ENCODE results near the gene SNTA1.
"Not testable (repeated sequence)": the region's sequence is repeated elsewhere in the genome, so short reads cannot be mapped to it uniquely, and the experiment has no call there.

SNTA1 gene

DNA sequence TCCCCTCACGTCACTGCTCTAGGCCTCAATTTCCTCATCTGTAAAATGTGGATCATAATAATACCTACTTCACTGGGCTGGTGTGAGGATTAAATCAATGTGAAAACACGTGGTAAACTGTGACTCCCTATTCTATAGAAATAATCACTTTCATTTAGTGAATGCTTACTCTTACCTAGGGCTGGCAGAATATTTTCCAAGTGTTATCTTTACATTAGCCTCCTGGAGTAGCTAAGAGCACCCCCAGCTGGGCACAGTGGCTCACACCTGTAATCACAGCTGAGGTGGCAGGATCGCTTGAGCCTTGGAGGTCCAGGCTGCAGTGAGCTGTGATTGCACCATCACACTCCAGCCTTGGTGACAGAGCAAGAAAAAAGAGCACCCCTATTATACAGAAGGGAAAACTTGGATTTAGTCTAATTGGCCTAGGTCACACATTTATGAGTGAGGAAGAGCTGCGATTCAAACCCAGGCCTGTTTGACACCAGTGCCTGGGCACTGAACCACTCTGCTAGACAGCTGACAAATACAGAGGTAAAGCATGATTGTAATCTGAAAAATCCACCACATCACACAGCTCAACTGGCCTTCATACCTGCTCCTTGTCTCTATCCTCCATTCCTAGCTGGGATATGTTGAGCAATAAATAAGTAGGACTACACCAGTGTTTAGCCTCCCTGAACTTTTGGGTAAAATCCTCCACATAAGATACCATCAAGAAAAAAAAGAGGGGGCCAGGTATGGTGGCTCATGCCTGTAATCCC, 1.4 kb upstream of the SNTA1 start:
- Mint-ChIP-seq H3K4me1 (peaks cover 39% of the 10 kb centered on the region), H3K27me3 (no peaks in the 10 kb centered on the region), H3K9me3 (peaks cover 3% of the 10 kb centered on the region), H3K36me3 (no peaks in the 10 kb centered on the region), H3K27ac (peak overlapping the region; percentile 81), H3K4me3 (peak overlapping the region; percentile 93)
- no peak for ATAC-seq

GRCh38 chr20:33443006-33443511, 504 bp downstream of the SNTA1 start:
- H3K4me1 Mint-ChIP-seq = peaks cover 39% of the 10 kb centered on the region
- ATAC-seq = peak; percentile 21
- no peaks in the 10 kb centered on the region for H3K27me3 Mint-ChIP-seq
- H3K36me3 Mint-ChIP-seq = no peaks in the 10 kb centered on the region
- H3K4me3 Mint-ChIP-seq = peak overlapping the region; percentile 93
- H3K27ac Mint-ChIP-seq = peak overlapping the region; percentile 81
- H3K9me3 Mint-ChIP-seq = no peaks in the 10 kb centered on the region

DNA sequence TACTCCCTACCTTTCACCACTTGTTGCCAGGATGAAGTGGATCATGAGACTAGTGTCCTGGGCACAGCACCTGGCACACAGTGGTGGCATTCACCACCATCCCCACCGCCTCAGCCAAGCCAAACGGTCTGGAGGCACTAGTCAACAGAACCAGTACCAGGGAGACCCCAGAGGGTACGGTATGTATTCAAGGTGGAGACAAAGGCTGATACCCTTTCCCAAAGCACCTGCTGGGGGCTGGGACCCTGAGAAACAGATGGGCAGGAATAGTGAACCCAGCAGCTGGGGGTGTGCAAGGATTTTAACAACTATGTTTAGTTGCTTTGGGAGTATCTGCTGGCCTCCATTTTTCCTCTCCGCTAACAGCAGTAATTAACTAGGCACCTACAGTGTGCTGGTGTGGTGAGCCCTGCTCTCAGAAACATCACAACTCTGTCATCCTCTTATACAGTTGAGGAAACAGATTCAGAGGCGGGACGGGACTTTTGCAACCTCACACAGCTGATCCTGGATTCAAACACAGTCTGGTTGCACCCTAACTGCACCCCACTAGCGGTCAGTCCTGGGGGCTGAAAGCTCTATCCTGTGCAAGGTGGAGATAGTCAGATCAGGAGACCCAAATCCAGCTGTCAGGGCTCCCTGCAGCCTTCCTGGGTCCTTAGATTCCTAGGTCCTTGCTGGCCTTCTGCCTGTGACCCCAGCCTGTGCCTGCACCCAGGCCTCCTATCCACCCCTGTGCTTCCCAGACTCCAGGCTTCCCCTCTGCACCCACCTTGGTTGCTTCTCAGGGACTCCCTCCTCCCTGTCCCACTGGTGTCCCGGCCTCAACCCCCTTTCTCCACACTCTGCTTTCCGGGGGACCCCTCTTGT, 1.2 kb downstream of the SNTA1 start:
- Mint-ChIP-seq H3K27me3 (no peaks in the 10 kb centered on the region), H3K4me1 (peaks cover 39% of the 10 kb centered on the region), H3K9me3 (no peaks in the 10 kb centered on the region), H3K36me3 (no peaks in the 10 kb centered on the region), H3K27ac (peak overlapping the region; percentile 81), H3K4me3 (peak overlapping the region; percentile 93)
- no peak for ATAC-seq

DNA sequence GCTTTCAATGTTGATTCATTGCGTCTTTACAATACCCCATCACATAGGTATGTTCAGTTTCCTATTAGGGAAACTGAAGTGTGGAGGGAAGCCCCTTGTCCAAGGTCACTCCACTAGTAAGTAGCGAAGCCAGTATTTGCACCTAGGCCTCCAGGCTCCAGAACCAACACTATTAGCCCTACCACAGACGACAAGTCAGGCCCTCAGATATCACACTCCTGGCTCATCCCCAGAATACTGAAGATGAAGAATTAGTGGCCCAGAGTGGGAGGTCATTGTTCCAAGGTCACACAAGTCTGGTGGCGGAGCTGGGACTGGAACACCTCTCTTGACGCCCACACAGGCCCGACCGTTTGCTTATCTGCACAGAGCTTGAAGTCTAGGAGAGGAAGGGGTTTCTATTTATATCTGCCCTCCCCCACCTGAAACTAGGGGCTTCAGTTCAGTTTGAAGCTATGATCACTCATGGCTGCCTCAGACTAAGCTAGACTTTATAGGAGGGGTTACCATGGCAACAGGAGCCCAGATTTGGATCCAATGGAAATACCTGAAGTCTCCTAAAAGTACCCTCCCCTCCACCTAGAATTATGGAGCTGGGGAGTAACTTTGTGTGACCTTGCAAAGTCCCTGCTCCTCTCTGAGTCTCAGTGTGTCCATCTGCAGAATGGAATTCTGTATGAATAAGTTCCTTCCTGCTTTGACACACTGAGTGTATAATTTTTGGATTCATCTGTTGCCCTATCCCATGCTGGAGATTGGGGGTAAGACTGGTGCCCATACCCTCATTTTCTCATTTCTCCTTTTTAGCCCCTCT, 2.2 kb downstream of the SNTA1 start:
- Mint-ChIP-seq H3K36me3 (no peaks in the 10 kb centered on the region), H3K27ac (no peak overlapping the region), H3K9me3 (no peaks in the 10 kb centered on the region), H3K4me1 (peaks cover 39% of the 10 kb centered on the region), H3K27me3 (no peaks in the 10 kb centered on the region), H3K4me3 (no peak overlapping the region)
- no peak for ATAC-seq

- H3K27me3 Mint-ChIP-seq, H3K4me3 Mint-ChIP-seq, H3K36me3 Mint-ChIP-seq, H3K9me3 Mint-ChIP-seq, ATAC-seq, H3K27ac Mint-ChIP-seq: not testable (repeated sequence)
- peaks cover 33% of the 10 kb centered on the region for H3K4me1 Mint-ChIP-seq
These were observed 3.0 kb downstream of the SNTA1 start for GRCh38 chr20:33440562-33440961.

- peaks cover 13% of the 10 kb centered on the region for H3K36me3 Mint-ChIP-seq
- no peak for ATAC-seq
- H3K4me1 Mint-ChIP-seq = peaks cover 18% of the 10 kb centered on the region
- H3K4me3 Mint-ChIP-seq = no peak overlapping the region
- no peaks in the 10 kb centered on the region for H3K27me3 Mint-ChIP-seq
- H3K9me3 Mint-ChIP-seq = no peaks in the 10 kb centered on the region
- no peak overlapping the region for H3K27ac Mint-ChIP-seq
These were observed 5.1 kb downstream of the SNTA1 start for GRCh38 chr20:33438481-33438880.

GRCh38 chr20:33437141-33437911, 6.2 kb downstream of the SNTA1 start:
- Mint-ChIP-seq H3K27me3 (no peaks in the 10 kb centered on the region), H3K27ac (no peak overlapping the region), H3K4me1 (peaks cover 9% of the 10 kb centered on the region), H3K4me3 (no peak overlapping the region), H3K9me3 (no peaks in the 10 kb centered on the region), H3K36me3 (peaks cover 13% of the 10 kb centered on the region)
- no peak for ATAC-seq

DNA sequence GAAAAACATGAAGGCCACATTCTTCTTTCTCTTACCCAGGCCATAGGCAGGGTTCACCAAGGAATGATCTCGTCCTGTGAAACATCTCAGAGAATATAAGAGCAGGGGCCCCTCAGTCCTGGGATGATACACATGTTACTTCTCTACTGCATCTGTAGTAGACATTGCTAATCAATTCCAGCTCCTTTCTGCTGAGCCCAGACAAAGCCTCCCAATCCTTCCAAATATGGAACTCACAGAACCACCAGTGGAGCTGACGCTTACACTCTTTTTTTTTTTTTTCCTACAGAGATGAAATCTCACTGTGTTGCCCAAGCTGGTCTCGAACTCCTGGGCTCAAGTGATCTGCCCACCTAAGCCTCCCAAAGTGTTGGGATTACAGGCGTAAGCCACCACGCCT, 9.1 kb downstream of the SNTA1 start:
- H3K27ac Mint-ChIP-seq = no peak overlapping the region
- ATAC-seq = no peak
- H3K4me3 Mint-ChIP-seq = no peak overlapping the region

GRCh38 chr20:33433465-33434234, 9.9 kb downstream of the SNTA1 start:
- peaks cover 13% of the 10 kb centered on the region for H3K36me3 Mint-ChIP-seq
- ATAC-seq = no peak
- no peaks in the 10 kb centered on the region for H3K27me3 Mint-ChIP-seq
- H3K4me1 Mint-ChIP-seq = no peaks in the 10 kb centered on the region
- no peaks in the 10 kb centered on the region for H3K9me3 Mint-ChIP-seq
- H3K4me3 Mint-ChIP-seq = no peak overlapping the region
- no peak overlapping the region for H3K27ac Mint-ChIP-seq

More for the DNA sequence above, 9.1 kb downstream of the SNTA1 start:
- no peaks in the 10 kb centered on the region for H3K4me1 Mint-ChIP-seq
- peaks cover 13% of the 10 kb centered on the region for H3K36me3 Mint-ChIP-seq
- H3K27me3 Mint-ChIP-seq = no peaks in the 10 kb centered on the region
- no peaks in the 10 kb centered on the region for H3K9me3 Mint-ChIP-seq

DNA sequence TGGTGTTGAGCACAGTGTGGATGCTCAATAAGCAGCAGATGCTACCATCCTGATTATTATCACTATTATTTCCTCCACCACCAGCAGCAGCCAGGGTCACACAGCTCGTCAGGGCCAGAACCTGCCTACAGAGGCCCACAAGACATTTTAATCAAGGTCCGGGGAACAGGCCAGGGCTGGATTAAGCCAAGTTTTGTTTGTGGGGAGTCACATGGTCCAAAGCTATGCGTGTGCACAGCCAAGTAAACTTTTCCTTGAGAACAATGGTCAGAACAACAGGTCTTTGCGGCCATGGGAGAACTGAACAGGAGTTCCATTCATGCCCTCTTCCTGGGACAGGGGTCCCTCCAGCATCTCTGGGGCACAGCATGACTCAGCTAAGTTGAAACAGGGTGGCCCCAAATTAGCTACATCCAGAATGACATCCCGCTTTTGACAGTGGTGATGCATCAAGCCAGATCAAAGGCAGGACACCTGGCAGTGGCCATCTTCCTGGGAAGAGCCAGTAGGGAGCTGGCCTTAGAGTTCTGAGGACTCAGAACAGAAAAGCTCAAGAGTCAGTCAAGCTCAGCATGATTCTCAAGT, 11.7 kb downstream of the SNTA1 start:
- Mint-ChIP-seq H3K9me3 (no peaks in the 10 kb centered on the region), H3K27ac (no peak overlapping the region), H3K4me1 (no peaks in the 10 kb centered on the region), H3K36me3 (peaks cover 13% of the 10 kb centered on the region), H3K4me3 (no peak overlapping the region), H3K27me3 (no peaks in the 10 kb centered on the region)
- ATAC-seq = no peak

DNA sequence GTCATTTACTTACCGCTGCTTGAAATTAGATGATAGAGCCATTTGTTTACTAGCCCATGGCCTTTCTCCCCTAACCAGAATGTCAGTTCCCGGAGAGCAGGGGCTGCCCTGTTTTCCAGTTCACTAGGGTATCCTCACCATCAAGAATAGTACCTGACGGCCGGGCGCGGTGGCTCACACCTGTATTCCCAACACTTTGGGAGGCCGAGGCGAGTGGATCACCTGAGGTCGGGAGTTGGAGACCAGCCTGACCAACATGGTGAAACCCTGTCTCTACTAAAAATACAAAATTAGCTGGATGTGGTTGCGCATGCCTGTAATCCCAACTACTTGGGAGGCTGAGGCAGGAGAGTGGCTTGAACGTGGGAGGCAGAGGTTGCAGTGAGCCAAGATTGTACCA, 19.7 kb downstream of the SNTA1 start:
- not testable (repeated sequence) for H3K9me3 Mint-ChIP-seq, H3K27ac Mint-ChIP-seq, H3K4me3 Mint-ChIP-seq, H3K4me1 Mint-ChIP-seq, H3K36me3 Mint-ChIP-seq, H3K27me3 Mint-ChIP-seq, ATAC-seq

GRCh38 chr20:33423141-33423834, 20.3 kb downstream of the SNTA1 start:
- H3K36me3 Mint-ChIP-seq = no peaks in the 10 kb centered on the region
- no peaks in the 10 kb centered on the region for H3K4me1 Mint-ChIP-seq
- no peak for ATAC-seq
- H3K27ac Mint-ChIP-seq = no peak overlapping the region
- H3K9me3 Mint-ChIP-seq = no peaks in the 10 kb centered on the region
- no peak overlapping the region for H3K4me3 Mint-ChIP-seq
- H3K27me3 Mint-ChIP-seq = no peaks in the 10 kb centered on the region
